HG02759 (cell line): ENCODE results near the gene PBX1.

Source experiments
- ATAC-seq: cut with Tn5 transposase; IDR thresholded peaks from one replicate; pipeline ENCODE4 v1.9.1; 2021; ENCODE audit warnings: mild to moderate bottlenecking, moderate library complexity; ENCODE audit not compliant: unreplicated experiment

Gene PBX1

DNA sequence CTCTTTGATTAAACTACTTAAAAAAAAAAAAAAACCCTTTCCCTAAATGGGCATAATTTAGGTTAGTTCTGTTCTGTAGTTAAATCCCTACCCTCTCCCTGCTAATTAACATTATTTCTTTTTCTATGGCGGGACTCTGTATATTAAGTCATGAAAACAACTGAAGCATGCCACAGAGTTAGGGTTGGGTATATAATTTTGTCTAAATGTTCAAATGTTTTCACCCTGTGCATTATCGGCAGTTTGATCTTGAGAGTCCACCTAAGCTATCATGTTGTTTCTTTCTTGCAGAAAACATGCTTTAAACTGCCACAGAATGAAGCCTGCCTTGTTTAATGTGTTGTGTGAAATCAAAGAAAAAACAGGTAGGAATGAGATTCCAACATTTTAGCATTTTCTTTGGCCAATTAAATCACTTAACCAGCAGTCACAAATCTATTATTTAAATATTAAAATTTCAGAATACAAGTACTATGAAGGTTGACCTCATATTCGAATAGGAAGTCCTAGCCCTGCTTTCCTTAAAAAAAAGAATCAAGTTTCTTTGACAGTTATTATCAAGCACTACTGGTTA lies 4.0 kb downstream of the PBX1 start:
- no peak for ATAC-seq

GRCh38 chr1:164563721-164564360 lies 4.9 kb downstream of the PBX1 start:
- ATAC-seq: no peak

DNA sequence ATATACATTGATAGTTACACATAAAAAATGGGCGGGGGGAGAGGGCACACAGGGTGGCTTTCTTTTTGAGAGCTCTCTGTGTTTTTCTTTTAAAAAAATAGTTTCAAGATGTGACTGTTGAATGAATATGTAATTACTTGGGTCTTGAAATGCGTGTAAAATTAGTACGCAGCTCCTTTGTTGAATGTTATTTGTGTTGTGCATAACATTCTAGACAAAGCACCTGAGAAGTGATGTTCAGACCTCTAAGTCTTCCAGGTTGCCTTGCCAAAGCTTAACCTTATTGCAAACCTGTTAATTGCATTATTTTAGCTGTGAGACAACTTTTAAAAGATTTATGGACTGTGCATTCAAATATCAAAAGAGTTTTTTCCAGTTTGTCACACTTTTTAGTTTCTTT lies 5.4 kb downstream of the PBX1 start:
- no peak for ATAC-seq

DNA sequence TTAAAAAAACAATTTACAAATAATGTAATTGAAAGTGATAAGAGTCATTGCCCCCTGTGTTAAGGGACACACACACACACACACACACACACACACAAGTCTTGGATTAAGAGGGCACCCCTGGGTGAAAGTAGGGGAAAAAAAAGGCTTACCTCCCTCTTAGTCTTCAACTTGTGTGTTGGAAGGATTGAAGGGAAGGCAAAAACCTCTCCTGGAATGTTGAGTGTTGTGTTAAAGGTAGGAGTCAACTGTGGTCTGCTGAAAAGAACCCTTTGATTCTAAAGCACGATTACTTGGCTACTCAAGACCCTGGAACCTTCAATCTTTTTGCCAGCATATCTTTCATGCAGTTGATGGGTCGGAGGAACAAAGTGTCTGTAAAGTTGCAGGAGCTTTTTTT lies 6.4 kb downstream of the PBX1 start:
- no peak for ATAC-seq

DNA sequence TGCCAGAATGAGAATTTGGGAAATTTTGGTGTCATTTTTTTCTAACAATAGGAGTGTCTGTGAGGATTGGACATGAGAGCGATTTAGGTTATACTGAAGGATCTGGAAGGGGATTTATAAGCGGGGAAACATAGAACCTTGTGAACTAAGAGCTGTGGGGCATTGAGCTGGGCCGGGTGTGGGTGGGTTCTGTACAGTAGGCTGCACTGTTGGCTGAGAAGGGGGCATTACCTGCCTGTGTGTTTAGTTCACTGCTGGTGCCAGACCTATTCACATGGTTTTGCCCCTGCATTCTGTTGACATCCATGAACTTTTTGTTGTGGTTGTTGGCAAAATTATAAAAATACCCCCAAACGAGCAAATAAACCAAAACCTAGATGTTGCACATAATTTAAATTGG lies 8.8 kb downstream of the PBX1 start:
- ATAC-seq: no peak

DNA sequence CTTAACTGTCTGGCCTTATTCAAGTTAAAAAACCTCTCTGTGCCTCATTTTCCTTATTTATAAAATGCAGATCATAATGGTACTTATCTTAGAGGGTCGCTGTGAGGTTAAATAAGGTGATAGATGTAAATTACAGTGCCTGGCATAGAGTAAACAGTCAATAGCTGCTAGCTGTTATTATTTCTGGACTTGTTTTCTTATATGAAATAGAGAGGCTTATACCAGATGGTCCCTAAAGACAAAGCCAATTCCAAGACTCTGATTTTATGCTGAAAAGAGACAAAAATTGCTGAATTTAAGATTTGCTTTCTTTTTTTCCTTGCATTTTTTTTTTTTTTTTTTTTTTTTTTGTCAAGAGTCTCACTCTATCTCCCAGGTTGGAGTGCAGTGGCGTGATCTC lies 10.3 kb downstream of the PBX1 start:
- no peak for ATAC-seq

- ATAC-seq: no peak
Measured at GRCh38 chr1:164569866-164570265, 10.9 kb downstream of the PBX1 start.

GRCh38 chr1:164571333-164571732 lies 12.3 kb downstream of the PBX1 start:
- ATAC-seq: no peak

GRCh38 chr1:164575356-164575886 lies 16.4 kb downstream of the PBX1 start:
- no peak for ATAC-seq

- no peak for ATAC-seq
Measured at GRCh38 chr1:164576291-164577271, 17.6 kb downstream of the PBX1 start.

DNA sequence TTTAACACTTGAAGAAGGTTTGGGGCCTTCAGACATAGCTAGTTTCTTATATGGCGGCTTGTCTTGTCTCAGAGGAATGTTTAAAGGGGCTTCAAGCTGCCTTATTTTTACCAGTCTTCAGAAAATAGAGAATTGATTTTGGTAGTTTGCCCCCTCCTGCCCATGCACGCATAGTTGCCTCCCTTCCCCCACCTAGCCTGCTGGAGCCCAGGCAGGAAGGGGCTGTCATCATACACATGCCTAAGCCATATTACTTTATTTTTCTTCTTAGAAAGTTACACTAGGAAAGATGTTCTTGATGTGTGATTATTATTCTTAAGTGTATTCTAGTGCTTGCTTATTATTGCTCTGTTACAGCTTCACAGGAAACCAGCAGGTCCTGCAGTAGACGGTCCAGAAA lies 18.3 kb downstream of the PBX1 start:
- no peak for ATAC-seq

DNA sequence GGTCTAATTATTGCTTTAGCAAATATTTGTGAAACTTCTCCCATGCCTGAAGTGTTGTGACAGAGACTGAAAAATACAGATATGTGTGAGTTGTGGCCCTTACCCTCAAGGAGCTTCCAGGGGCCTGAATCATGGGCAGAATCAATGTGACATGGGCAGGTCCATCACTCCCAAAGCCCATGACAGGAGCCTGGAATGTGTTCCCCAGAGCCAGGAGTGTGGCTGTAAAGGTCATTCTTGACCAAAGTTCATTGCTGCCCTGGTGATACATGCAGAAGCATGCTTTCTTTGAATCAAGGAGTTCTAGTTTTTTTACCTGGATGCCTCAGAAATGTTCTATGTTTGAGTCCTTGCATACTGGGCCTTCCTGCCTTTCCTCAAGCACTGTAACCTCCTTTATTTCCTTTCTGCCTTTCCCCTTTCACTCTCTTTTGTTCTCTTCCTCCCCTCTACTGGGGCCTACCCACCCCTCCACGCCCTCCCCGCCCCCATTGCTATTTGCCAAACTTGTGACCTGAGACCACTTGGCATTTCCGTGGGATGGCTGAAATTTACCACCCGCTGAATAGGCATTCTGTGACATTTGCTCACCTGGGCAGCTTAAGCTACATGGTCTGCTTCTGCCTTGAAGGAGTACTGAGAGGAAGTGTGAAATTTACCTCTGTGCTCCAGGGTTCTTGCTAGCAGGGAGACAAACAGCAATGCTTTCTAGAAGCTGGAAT lies 19.7 kb downstream of the PBX1 start:
- no peak for ATAC-seq

DNA sequence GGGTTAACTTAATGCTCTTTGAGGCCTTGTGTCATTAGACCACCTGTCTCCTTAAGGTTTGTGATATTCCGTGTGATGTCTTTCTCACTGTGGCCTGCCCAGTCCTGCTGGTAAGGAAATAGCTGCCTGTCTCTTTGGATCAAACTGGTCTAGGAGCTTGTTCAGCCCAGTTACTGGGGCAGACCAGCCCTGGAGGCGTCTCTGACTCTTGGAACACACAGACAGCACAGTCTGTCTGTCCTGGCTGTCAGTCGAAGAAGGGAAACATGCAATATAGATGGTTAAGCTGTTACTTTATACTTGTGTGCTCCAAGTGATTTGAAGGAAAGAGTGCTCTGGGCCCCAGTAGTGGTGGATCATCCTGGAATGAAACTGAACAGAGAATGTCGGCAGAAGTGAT lies 20.4 kb downstream of the PBX1 start:
- ATAC-seq: no peak

DNA sequence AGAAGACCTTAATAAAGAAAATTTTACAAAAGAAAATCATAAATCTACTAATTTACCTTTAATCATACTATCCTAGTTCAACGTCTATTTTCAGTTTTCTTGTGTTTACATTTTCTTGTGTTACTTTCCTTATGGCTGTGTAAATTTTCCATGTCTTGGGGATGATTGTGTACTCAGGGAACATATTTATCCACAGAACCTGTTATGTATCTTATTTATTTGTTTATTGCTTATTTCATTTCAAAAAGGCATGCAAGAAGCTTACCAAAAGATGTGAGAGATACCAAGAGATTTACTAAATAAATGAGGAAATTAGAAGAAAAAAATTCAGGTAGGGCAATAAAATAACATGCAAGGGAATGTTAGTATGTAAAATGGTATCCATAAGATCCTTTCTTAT lies 22.8 kb downstream of the PBX1 start:
- no peak for ATAC-seq

DNA sequence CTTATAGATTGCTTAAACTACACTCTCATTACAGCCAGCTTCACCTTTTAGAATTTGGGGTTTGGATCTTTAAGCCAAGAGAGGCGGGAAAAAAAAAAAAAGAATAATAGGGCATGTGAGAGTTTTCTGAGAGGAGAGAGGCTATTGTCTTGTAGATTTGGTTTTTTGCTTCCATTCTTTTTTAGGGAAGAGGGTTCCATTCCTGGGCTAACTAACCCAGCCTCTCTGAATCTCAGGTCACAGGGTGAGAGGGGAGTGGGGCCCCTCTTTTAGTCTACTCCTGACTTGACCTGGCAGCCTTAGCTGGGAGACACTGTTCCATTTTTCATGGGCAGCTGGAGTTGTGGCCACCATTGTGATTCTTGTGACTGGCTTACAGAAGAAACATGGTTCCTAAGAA lies 24.2 kb downstream of the PBX1 start:
- ATAC-seq: no peak

DNA sequence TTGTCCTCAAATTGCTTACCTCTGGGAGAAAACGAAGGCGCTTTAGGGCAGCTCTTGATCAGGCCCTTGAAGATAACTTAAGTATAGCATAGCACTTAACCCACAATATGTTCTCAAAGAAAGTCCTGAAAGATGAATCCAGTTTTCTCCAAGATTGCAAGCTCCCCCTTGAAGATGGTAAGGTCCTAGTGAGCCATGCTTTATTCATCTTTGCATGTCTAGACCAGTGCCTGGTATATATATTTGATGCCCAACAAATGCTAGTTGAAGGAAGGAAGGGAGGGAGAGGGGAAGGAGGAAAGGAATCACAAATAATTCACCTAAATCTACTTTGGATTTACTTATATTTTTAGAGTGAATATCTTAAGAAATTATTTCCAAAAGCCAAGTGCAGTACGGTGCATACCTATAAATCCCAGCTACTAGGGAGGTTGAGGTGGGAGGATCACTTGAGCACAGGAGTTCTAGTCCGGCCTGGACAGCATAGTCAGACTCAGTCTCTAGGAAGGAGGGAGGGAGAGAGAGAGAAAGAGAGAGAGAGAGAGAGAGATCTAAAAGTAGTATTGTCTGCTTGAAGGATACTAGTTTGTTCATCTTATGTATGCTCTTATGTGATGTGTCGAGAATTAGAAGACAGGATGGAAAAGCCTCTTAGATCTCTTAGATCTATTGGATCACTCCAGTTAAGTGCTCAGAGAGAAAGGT lies 25.0 kb downstream of the PBX1 start:
- no peak for ATAC-seq

DNA sequence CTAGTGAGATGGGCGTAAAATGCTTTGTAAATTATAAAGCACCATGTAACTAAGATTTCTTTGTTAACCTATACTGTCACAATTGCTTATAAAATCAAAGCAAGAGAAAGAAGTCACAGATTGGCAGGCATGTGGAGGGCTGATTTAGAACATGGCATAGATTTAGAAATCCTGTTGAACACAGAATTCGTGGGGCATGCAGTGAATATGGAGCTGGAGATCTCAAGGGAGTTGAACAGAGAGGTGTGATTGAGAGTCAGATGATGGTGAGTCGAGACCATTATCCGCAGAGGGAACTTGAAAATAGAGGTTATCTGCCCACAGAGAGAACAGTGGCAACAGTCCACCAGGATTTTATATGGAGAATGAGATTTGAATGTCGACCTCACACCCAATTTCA lies 27.6 kb downstream of the PBX1 start:
- no peak for ATAC-seq

DNA sequence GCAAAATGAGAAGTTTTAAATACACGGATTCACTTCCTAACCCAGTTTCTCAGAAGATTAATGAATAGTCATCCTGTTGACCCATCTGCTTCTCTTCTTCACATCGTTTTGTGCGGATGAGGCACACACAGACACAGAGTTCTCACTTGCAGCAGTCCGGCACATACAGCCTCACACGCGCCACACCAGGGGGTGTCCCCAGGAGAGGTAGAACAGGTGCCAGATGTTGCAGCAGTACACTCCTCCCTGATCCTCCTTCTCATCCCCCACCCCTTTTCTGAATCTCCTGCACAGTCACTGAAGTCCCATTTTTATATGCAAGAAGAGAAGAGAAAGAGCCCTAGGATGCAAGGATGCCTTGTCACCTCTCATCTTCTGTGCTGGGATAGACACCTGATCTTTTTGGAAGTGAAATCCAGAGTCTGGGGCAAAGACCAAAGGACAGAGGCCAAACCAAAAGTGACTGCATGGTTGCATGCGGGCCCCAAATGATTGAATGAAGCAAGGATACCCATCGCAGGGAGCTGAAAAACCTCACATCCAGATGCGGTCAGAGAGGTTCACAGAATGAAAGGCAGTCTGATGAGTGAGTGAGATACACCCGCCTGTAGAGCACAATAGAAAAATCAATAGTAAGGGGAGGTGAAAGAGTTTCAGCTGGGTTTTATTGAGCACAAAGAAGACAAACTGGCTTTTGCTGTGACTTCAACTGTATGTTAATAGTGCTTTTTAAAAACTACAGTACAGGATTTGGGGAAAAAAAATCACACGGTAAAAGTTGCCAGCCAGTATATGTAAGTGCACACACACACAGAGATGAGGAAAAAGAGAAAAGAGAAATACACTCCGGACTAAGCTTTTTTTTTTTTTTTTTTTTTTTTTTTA lies 28.9 kb downstream of the PBX1 start:
- no peak for ATAC-seq

DNA sequence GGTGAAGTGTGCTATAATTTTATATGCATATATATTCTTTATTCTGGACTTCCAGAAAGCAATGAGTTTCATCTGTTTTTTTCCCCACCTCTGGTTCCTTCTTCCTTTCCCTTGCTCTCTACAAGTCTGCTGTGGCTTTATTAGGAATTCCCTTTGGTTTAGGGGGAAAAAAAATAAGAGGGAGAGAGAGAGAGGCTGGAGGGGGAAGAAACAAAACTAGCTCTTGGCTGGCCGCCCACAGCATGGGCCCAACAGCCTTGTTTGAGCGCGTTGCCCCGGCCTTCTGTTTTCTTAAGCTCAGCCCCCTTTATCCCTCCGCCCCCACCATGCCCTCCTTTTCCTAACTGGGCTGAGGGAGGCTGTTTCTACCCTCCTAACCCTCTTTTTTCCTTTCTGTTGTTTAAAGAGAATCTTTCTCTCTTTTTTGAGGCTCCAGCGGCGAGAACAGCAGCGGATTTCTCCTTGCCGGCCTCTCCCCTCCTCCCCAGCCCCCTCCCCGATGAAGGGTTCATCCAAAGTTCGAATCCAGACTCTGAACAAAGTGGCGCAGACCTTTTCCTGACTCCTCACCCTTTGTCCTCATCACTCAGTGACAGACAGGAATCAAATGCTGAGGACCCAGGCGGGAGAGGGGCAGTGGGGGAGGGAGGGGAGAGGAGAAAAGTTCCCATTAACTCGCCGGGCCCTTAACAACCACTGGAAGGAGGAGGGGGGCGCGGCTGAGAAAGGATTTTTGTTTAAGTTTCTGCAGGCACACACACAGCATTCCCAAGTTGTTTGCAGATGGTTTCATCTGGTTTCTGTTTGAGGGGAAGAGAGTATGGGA lies 29.7 kb downstream of the PBX1 start:
- ATAC-seq: no peak
